HepG2 (cell line): ENCODE measurements around the gene VPS26A. TPM values are rescaled to one million over a fixed set of nuclear protein-coding genes. Genes with fewer than 3 reads are reported as not detected.

Source experiments
- FLYWCH1 ChIP-seq: sonication (generic); formaldehyde crosslinking; IDR thresholded peaks from 2 replicates; pipeline ENCODE4 v1.8.1; 2023; ENCODE audit warnings: mild to moderate bottlenecking, missing genetic modification reagents
- GABPA ChIP-seq, 2 experiments: IDR thresholded peaks; 2 replicates each; pipeline ENCODE4 v1.6.1; 2011 to 2016; ENCODE audit warnings: low read depth in 2 of 2, low read length in 1 of 2, missing biosample characterization in 1 of 2, missing genetic modification characterization in 1 of 2
- HOXA7 ChIP-seq: sonication (generic); formaldehyde crosslinking; IDR thresholded peaks from 2 replicates; pipeline ENCODE4 v1.8.1; 2022; ENCODE audit warnings: mild to moderate bottlenecking, missing genetic modification reagents, moderate library complexity
- IKZF1 ChIP-seq: fragments of 450-650 bp; IDR thresholded peaks from 2 replicates; pipeline ENCODE4 v1.7.1; 2016
- PITX1 ChIP-seq: sonication (generic); formaldehyde crosslinking; IDR thresholded peaks from 2 replicates; pipeline ENCODE4 v1.5.1; 2020; ENCODE audit warnings: mild to moderate bottlenecking, missing genetic modification reagents
- RCOR2 ChIP-seq: IDR thresholded peaks from 2 replicates; pipeline ENCODE4 v1.6.1; 2016; ENCODE audit warnings: missing biosample characterization, missing genetic modification reagents
- SOX13 ChIP-seq, 3 experiments: fragments of 450-650 bp in 1 of 3; sonication (generic) in 1 of 3; formaldehyde crosslinking in 1 of 3; IDR thresholded peaks in 2 of 3; conservative IDR thresholded peaks in 1 of 3; 2 replicates each; pipeline versions ENCODE4 v1.5.0 to v1.6.1; 2016 to 2020; ENCODE audit warnings: antibody characterized with exemption in 1 of 3, mild to moderate bottlenecking in 1 of 3, missing compliant biosample characterization in 1 of 3, missing genetic modification reagents in 1 of 3, moderate library complexity in 1 of 3
- U2AF1 ChIP-seq: fragments of 200-400 bp; formaldehyde crosslinking; optimal IDR thresholded peaks from 2 replicates; pipeline ENCODE3; 2017; ENCODE audit warnings: mild to moderate bottlenecking, low read depth, low read length
- YEATS4 ChIP-seq: sonication (generic); formaldehyde crosslinking; IDR thresholded peaks from 2 replicates; pipeline ENCODE4 v1.4.0; 2020; ENCODE audit warnings: missing genetic modification reagents, borderline replicate concordance
- ZNF572 ChIP-seq: sonication (generic); formaldehyde crosslinking; IDR thresholded peaks from 2 replicates; pipeline ENCODE4 v1.5.1; 2020; ENCODE audit warnings: mild to moderate bottlenecking, missing genetic modification reagents
- ZNF615 ChIP-seq: sonication (generic); formaldehyde crosslinking; IDR thresholded peaks from 2 replicates; pipeline ENCODE4 v1.5.0; 2020; ENCODE audit warnings: mild to moderate bottlenecking, missing genetic modification reagents, borderline replicate concordance
- polyA plus RNA-seq, 8 experiments: library from polyadenylated mRNA; depleted of rRNA in 3 of 8; stranded (reverse) in 7 of 8; unstranded in 1 of 8; fragments of >200 nt; fragmentation: Illumina TruSeq in 4 of 8; extraction: Trizol in 4 of 8; gene quantifications; 2 replicates each; pipeline versions ENCODE4 v1.2.1 to v1.2.3, GENCODE V29; 2011 to 2016; ENCODE audit warnings: low read depth in 4 of 8, missing spikeins in 1 of 8, mixed read lengths in 1 of 8; ENCODE audit not compliant: insufficient read depth in 1 of 8
- total RNA-seq, 5 experiments: library from RNA; depleted of rRNA; stranded (reverse); fragments of >200 nt; fragmentation: Illumina TruSeq; extraction: Trizol; gene quantifications; 2 replicates each; pipeline ENCODE4 v1.2.3, GENCODE V29; 2016; ENCODE audit warnings: low read depth in 1 of 5
- TF ChIP-seq, protein P1 (sequence below): sonication (generic); formaldehyde crosslinking; IDR thresholded peaks from 2 replicates; pipeline ENCODE4 v1.8.0; 2022; ENCODE audit warnings: missing genetic modification reagents, mild to moderate bottlenecking, moderate library complexity, borderline replicate concordance
- TF ChIP-seq, protein P2 (sequence below), 2 experiments: sonication (generic) in 1 of 2; formaldehyde crosslinking in 1 of 2; IDR thresholded peaks; 2 replicates each; pipeline versions ENCODE4 v1.4.0 to v1.6.1; 2018 to 2020; ENCODE audit warnings: missing genetic modification reagents in 2 of 2, borderline replicate concordance in 1 of 2, low read depth in 1 of 2, mild to moderate bottlenecking in 1 of 2, missing biosample characterization in 1 of 2
- TF ChIP-seq, protein P3 (sequence below): sonication (generic); formaldehyde crosslinking; conservative IDR thresholded peaks from 2 replicates; pipeline ENCODE4 v1.4.0; 2020; ENCODE audit warnings: missing genetic modification reagents
- TF ChIP-seq, protein P4 (sequence below): sonication (generic); formaldehyde crosslinking; IDR thresholded peaks from 2 replicates; pipeline ENCODE4 v1.4.0; 2020; ENCODE audit warnings: missing genetic modification reagents, borderline replicate concordance
- TF ChIP-seq, protein P5 (sequence below): sonication (generic); formaldehyde crosslinking; IDR thresholded peaks from 2 replicates; pipeline ENCODE4 v1.4.0; 2020; ENCODE audit warnings: mild to moderate bottlenecking, missing genetic modification reagents

Gene VPS26A
- total and polyA plus RNA-seq, 2 of the 13 experiments (the other 11 are each of a cell fraction or from before 2014, with no cell fraction given): 12.9 to 32.6 TPM

DNA sequence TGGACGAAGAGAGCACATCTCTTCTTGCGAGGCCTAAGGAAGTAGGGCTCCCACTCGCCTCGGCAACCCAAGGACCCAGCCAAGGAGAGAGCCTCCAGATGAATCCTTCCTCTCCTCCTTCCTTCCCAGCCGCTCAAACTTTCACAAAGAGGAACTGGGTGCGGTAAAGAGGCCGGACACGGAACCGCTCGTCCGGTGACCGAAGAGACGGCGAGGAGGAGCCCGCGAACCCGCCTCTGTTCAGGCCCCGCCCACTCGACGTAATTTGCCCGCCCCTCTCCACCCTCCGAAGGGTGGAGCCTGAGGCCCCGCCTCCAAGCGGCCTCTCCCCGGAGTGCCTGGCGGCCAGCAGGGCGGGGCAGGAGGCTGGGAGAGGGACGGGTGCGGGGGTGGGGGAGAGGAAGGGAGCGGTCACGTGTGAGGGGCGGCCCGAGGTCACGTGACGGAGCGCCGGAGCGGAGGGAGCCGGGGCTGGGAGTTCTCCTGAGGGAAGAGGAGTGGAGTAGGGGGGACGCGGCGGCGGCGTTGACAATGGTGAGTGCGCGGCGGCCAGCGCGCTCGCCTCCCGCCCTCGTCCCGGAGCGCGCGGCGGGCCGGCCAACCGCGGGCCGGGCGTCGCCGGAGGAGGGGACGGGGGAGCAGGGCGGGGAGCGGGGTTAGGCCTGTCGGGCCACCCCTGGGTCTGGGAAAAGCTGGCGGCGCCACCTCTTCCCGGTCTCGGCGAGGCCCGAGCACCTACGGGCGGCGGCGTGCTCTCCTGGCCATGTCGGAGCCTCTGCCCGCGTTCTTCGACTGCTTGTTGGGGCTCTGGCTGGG, at the start of gene VPS26A (continued):
- TF ChIP-seq HOXA7 (CRISPR knock-in tag) (no peak), RCOR2 (CRISPR knock-in tag) (no peak), ZNF572 (CRISPR knock-in tag) (no peak), PITX1 (CRISPR knock-in tag) (peak; percentile 45), IKZF1 (no peak), SOX13 (IDR thresholded peaks at IDR 0.05) (no peak), SOX13 (CRISPR knock-in tag; conservative IDR thresholded peaks at IDR 0.05 in 1 of 2, IDR thresholded peaks at IDR 0.05 in 1 of 2) (peak in 1 of 2 experiments; percentile 36; a peak in 2 of 4 replicates), GABPA (IDR thresholded peaks at IDR 0.05; ENCODE audit: low read depth, low read length) (no peak), GABPA (CRISPR knock-in tag; IDR thresholded peaks at IDR 0.05; ENCODE audit: low read depth) (peak; percentile 53), ZNF615 (CRISPR knock-in tag) (no peak), FLYWCH1 (CRISPR knock-in tag) (no peak), YEATS4 (CRISPR knock-in tag) (peak; percentile 43), U2AF1 (no peak)
- TF ChIP-seq, protein P1, sequence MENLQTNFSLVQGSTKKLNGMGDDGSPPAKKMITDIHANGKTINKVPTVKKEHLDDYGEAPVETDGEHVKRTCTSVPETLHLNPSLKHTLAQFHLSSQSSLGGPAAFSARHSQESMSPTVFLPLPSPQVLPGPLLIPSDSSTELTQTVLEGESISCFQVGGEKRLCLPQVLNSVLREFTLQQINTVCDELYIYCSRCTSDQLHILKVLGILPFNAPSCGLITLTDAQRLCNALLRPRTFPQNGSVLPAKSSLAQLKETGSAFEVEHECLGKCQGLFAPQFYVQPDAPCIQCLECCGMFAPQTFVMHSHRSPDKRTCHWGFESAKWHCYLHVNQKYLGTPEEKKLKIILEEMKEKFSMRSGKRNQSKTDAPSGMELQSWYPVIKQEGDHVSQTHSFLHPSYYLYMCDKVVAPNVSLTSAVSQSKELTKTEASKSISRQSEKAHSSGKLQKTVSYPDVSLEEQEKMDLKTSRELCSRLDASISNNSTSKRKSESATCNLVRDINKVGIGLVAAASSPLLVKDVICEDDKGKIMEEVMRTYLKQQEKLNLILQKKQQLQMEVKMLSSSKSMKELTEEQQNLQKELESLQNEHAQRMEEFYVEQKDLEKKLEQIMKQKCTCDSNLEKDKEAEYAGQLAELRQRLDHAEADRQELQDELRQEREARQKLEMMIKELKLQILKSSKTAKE (CRISPR knock-in tag): no peak
- TF ChIP-seq, protein P2, sequence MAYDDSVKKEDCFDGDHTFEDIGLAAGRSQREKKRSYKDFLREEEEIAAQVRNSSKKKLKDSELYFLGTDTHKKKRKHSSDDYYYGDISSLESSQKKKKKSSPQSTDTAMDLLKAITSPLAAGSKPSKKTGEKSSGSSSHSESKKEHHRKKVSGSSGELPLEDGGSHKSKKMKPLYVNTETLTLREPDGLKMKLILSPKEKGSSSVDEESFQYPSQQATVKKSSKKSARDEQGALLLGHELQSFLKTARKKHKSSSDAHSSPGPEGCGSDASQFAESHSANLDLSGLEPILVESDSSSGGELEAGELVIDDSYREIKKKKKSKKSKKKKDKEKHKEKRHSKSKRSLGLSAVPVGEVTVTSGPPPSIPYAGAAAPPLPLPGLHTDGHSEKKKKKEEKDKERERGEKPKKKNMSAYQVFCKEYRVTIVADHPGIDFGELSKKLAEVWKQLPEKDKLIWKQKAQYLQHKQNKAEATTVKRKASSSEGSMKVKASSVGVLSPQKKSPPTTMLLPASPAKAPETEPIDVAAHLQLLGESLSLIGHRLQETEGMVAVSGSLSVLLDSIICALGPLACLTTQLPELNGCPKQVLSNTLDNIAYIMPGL (CRISPR knock-in tag; IDR thresholded peaks at IDR 0.05; ENCODE audit: borderline replicate concordance in 1 of 2, low read depth in 1 of 2): peak; percentile 14 to 66; a peak in 3 of 4 replicates
- TF ChIP-seq, protein P3, sequence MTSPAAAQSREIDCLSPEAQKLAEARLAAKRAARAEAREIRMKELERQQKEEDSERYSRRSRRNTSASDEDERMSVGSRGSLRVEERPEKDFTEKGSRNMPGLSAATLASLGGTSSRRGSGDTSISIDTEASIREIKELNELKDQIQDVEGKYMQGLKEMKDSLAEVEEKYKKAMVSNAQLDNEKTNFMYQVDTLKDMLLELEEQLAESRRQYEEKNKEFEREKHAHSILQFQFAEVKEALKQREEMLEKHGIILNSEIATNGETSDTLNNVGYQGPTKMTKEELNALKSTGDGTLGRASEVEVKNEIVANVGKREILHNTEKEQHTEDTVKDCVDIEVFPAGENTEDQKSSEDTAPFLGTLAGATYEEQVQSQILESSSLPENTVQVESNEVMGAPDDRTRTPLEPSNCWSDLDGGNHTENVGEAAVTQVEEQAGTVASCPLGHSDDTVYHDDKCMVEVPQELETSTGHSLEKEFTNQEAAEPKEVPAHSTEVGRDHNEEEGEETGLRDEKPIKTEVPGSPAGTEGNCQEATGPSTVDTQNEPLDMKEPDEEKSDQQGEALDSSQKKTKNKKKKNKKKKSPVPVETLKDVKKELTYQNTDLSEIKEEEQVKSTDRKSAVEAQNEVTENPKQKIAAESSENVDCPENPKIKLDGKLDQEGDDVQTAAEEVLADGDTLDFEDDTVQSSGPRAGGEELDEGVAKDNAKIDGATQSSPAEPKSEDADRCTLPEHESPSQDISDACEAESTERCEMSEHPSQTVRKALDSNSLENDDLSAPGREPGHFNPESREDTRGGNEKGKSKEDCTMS (CRISPR knock-in tag): no peak
- TF ChIP-seq, protein P4, sequence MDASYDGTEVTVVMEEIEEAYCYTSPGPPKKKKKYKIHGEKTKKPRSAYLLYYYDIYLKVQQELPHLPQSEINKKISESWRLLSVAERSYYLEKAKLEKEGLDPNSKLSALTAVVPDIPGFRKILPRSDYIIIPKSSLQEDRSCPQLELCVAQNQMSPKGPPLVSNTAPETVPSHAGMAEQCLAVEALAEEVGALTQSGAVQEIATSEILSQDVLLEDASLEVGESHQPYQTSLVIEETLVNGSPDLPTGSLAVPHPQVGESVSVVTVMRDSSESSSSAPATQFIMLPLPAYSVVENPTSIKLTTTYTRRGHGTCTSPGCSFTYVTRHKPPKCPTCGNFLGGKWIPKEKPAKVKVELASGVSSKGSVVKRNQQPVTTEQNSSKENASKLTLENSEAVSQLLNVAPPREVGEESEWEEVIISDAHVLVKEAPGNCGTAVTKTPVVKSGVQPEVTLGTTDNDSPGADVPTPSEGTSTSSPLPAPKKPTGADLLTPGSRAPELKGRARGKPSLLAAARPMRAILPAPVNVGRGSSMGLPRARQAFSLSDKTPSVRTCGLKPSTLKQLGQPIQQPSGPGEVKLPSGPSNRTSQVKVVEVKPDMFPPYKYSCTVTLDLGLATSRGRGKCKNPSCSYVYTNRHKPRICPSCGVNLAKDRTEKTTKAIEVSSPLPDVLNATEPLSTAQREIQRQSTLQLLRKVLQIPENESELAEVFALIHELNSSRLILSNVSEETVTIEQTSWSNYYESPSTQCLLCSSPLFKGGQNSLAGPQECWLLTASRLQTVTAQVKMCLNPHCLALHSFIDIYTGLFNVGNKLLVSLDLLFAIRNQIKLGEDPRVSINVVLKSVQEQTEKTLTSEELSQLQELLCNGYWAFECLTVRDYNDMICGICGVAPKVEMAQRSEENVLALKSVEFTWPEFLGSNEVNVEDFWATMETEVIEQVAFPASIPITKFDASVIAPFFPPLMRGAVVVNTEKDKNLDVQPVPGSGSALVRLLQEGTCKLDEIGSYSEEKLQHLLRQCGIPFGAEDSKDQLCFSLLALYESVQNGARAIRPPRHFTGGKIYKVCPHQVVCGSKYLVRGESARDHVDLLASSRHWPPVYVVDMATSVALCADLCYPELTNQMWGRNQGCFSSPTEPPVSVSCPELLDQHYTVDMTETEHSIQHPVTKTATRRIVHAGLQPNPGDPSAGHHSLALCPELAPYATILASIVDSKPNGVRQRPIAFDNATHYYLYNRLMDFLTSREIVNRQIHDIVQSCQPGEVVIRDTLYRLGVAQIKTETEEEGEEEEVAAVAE (CRISPR knock-in tag): no peak; the same call in 1 of the 2 replicates
- TF ChIP-seq, protein P5, sequence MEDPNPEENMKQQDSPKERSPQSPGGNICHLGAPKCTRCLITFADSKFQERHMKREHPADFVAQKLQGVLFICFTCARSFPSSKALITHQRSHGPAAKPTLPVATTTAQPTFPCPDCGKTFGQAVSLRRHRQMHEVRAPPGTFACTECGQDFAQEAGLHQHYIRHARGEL (CRISPR knock-in tag): no peak
